ENCODE results near the gene TRIM43.
"Not testable (repeated sequence)": the region's sequence is repeated elsewhere in the genome, so short reads cannot be mapped to it uniquely, and the experiment has no call there.

TRIM43 gene

DNA sequence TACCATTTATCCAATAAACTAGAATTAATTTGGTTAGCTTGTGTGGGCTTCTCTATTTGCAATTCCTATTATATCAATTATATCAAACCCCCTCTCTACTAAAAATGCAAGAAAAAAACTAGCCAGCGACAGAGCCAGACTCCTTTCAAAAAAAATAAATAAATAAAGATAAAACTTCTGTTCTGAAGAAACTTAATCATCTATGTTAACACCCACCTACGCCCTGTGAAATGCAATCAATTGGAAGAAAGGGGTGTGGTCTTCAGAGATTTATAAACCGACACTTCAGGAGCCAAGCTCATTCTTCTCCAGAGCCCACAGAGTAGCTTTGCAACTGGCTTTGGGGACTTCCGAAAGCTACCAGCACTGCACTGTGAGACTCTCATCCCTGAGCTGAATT lies at the start of gene TRIM43:
TRIM43 (plus strand) TSS at position 301 of the 400 bp plus-strand sequence. CDS start 2,023 bp downstream, outside the sequence.
- not testable (repeated sequence) for DNase-seq

DNA sequence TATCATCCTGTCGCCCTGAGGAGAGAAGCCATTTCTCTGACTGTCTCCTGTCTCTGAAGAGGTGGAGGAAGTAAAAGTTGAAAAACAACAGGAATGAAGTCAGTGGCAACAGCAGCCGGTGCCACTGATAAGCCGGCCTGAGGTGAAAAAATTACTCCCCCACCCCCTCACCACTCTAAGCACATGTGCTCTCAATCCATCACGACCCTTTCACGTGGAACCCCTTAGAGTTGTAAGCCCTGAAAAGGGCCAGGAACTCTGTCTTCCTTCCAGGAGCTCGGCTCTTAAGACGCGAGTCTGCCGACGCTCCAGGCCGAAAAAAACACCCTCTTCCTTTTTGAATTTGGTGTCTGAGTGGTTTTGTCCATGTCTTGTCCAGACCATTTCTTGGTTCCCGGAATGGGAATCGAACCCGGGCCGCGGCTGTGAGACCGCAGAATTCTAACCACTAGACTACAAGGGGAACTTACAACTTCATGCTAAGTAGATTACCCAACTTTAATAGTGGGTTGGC lies 40.7 kb upstream of the TRIM43 start:
- no peak for DNase-seq

DNA sequence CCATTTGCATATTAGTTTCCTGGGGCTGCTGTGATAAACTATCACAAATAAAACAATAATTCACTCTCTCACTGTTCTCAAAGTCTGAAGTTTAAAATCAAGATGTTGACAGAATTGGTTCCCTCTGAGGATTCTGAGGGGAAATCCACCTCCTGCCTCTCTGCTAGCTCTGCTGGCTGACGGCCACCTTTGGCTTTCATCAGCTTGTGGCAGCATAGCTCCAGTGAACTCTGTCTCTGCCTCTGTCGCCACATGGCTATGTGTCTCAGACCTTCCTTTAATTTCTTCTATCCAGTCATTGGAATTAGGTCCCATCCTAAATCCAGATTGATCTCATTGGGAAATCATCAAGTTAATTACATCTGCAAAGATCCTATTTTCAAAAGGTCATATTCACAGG lies 38.9 kb upstream of the TRIM43 start:
- DNase-seq, result no peak

DNA sequence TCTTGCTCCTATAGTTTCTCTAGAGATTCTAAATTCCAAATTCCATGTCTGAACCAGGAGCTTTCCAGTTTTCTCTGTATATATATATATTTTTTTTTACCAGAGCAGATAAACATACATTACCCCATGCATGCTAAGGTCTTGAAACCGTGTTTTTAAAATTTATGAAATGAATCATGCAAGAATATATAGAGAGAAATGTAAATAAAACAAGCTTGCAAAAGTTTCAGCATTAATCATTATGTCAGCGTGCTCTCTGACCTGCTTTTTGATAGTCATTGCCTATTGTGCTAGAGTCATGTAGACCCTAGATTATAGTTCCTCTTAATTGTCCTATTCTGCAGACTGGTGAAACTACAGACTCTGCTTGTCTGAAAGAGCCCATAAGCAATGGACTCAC lies 22.6 kb upstream of the TRIM43 start:
- no peak for DNase-seq

DNA sequence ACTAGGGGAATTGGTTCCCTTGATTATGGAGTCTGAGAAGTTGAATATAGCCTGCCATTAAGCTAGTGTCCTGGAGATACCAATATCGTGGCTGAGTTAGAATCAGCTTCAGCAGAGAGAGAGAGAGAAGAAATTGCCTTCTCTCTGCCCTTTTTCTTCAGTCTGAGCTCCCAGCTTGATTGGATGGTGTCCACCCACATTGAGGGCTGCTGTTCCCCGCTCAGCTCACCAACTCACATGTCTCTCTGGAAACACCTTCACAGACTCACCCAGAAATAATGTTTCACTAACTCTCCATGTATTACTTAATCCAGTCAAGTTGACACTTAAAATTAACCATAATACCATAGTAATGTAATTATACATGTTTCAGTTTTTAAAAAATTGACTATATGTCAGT lies 17.9 kb upstream of the TRIM43 start:
- DNase-seq, result no peak

DNA sequence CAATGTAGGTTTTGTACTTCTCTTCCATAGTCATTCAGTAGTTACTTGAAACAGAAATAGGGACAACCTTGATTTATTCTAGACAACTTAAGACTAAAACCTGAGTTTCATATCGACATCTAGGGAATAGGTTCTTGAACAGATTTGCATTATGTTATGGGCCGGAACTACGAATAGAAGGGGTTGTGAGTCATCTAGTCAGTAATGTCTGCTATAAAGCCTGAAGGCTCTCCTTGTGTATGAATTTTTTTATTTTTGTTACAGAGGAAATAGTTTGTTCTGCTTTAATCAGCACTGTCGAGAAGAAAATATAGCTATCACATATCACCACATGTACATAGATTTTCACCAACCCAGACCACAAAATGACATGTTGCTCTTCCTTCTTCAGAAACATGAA lies 17.3 kb upstream of the TRIM43 start:
- no peak for DNase-seq

DNA sequence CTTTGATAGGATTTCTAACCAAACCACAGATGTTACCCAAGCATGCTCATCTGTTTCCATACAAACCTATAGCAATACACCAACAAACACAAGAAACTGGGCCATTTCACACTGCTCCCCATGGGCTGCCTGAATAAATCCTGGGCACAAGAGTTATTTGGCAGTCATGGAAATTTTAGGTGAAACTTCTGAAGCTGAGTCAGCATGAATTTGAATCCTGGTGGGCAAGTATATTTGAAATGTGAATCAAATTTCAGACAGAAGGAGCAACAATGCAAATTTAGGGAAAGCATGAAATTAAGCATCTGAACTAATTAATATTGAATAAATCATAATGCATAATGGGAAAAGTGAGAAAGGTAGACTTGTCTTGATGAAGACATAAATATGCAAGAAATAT lies 15.9 kb upstream of the TRIM43 start:
- DNase-seq, result no peak

DNA sequence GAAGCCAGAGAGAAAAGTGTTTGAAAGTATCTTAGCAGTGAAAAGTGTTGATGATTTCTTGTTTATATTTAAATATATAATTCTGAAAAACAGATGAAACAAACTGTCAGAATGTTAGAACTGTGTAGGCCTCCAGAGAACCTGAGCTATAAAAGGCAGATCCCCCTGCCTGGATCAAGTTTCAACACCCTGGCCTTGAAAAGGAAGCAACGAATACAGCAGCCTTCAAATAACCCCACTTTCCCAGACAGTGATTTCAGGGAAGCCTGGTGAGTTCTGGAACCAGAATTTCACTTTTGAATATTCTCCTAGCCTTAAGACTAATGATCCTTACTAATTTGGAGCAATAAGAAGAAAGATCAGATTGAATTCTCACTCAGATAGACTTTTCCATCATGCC lies 13.3 kb upstream of the TRIM43 start:
- DNase-seq, result no peak

DNA sequence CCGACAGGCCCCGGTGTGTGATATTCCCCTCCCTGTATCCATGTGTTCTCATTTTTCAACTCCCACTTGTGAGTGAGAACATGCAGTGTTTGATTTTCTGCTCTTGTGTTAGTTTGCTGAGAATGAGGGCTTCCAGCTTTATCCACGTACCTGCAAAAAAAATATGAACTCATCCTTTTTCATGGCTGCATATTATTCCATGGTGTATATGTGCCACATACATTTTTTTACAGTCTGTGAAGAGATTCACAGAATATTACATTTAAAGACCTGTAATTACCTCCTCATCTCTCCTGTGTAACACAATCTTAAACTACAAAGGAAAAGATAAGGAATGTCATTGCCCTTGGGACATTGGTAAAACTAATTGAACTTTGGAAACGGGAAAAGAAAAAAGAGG lies 8.3 kb upstream of the TRIM43 start:
- DNase-seq, result not testable (repeated sequence)

DNA sequence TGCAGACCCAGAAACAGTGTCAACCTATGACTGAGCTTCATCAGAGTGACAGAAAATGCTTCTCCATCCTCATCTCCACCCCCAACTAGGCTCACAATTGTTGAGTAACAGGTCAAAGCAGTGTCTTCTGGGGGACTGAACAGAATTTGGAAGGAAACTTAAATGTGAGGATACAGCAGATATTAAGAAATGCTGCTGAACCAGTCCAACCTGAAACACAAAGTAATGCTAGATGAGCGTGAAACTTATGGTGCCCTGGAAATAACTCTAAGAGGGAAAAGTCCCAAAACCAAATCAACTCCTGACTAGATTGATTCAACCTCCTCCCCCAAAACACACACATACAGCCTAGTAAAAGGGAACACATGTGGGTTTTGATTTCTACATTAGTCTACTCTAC lies 7.5 kb upstream of the TRIM43 start:
- not testable (repeated sequence) for DNase-seq

DNA sequence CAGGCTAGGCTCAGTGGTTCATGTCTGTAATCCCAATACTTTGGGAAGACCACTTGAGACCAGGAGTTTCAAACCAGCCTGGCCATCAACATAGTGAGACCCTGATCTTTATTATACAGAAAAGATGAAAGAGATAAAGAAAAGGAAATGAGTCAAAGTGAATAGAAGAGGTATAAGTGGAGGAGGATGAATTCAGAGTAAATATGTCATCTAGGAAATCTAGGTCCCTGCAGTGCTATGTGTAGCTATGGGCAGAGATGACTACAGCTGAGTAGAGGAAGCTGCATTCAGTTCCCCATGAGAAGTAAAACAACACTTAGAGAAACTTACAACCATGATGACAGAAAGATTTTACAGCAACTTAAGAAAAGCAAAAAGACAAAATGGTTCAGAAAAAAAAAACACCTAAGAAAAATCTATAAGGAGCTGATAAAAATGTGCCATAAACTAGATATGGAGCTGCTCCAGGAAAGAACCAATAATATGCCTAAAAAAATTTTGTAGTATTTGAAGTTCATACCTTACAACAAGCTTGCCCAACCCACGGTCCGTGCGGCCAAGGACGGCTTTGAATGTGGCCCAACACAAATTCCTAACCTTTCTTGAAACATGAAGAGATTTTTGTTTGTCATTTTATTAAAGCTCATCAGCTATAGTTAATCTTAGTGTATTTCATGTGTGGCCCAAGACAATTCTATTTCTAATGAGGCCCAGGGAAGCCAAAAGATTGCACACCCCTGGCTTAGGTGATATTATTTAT lies 1.8 kb upstream of the TRIM43 start:
- DNase-seq, result not testable (repeated sequence)

DNA sequence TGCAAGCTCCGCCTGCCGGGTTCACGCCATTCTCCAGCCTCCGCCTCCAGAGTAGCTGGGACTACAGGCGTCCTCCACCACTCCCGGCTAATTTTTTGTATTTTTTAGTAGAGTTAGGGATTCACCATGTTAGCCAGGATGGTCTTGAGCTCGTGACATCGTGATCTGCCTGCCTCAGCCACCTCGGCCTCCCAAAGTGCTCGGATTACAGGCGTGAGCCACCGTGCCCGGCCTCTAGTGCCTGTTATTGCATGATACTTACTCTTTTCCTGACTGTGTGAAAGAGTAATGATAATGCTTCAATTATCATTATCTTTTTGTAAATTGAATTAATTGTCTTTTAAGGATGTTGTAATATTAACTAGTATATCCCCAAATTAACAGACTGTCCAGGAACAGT lies 1.2 kb downstream of the TRIM43 start:
- not testable (repeated sequence) for DNase-seq

DNA sequence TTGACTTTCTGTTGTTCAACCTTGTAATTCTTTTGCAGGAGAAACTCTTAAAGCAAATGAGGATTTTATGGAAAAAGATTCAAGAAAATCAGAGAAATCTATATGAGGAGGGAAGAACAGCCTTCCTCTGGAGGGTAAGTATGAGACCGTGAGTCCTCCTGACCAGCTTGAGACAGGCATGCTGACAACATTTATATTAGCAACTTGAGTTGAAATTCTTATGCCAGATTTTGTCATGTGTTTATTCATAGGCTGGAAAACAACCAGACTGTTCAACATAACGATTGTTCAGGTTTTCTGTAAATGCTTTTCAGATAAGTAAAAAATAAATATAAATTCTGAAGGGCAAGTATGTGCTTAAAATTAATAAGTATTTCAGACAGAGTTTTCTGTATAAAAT lies 3.2 kb downstream of the TRIM43 start:
- not testable (repeated sequence) for DNase-seq

DNA sequence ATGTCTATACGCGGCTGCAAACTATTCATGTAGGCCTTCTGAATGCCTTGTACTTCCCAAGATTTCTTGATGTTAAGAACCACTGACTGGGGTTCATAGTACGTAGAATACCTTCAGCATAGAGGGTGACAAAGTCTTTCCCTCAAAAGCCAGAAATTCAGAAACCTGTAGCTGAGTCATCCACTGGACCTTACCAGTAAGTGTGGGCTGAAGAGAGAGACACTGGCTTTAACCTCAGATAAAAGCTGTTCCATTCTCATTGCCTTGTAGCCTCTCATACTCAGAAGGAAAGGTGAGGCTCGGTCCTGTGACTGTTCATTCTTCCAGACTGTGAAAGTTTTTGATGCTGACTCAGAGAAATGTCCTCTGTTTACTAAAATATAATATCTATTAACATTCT lies 9.5 kb downstream of the TRIM43 start:
- not testable (repeated sequence) for DNase-seq

DNA sequence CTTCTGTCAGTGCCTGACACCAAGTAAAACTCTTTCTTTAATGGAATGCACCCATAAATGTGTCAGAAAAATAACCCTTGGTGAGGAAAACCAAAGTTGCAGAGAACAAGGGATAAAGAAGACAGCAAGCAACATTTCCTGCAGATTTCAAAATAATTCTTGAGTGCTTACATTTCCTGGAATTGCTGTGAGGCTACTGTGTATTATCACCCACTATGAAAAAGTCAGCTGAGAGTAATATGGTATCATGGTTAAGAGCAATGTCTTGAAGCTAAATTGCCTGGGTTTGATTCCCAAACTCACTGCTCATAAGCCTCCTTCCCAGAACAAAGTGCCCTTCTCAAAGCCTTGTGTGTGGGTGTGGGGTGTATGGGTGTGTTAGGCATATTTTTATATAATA lies 10.3 kb downstream of the TRIM43 start:
- not testable (repeated sequence) for DNase-seq

DNA sequence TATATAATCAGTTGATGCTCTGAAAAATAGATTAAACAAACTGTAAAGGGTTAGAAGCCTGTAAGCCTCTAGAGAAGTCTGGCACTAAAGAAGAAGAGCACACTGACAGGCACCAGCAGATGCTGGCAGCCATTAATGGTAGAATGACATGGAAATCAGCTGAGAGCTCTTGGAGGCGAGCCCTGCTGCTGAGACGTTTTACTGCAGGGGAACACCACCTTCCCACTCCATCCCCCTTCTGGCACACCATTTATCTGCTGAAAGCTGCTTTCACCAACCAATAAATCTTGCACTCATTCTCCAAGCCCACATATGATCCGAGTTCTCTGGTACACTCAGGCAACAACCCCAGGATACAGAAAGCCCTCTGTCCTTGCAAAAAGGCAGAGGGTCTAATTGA lies 16.6 kb downstream of the TRIM43 start:
- DNase-seq, result not testable (repeated sequence)

DNA sequence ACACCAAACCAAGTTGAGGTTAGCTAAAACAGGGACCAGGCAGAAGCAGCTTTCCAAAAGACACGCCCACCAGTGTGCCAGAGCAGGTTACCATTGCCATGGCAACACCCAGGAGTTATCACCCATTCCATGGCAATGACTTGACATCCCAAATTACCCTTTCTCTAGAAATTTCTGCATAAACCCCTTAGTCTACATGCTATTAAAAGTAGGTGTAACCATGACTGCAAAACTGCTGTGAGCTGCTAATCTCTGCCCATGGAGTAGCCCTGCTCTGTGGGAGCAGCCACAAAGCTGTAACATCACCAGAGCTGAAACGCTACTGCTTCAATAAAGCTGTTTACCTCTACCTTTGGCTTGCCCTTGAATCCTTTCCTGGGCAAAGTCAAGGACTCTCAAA lies 18.0 kb downstream of the TRIM43 start:
- not testable (repeated sequence) for DNase-seq

DNA sequence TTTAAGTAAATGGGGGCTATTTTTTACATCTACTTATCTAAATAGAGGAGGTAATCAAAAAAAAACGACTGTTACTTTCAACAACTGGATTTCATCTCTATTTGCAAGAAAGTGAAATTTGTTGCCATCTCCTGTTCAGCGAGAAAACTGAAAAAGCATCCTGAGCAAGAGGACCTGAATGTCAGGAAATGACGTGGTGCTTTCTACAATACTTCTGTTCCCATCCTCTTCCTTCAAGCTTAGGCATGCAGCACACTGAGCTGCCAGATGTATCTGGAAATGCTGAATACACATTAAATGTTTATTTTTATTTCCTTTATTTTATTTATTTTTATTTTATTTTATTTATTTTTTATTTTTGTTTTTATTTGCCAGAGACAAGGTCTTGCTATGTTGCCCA lies 21.2 kb downstream of the TRIM43 start:
- DNase-seq, result not testable (repeated sequence)

DNA sequence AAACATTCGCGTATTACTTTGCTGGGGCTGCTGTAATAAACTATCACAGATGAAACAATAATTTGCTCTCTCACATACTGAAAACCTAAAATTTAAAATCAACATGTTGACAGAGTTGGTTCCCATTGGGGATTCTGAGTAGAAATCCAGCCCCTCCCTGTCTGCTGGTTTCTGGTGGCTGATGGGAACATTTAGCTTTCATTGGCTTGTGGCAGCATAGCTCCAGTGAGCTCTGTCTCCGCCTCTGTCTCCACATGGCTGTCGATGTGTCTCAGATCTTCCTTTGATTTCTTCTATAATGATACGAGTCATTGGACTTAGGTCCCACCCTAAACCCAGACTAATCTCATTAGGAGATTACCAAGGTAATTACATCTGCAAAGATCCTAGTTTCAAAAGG lies 30.9 kb downstream of the TRIM43 start:
- DNase-seq, result not testable (repeated sequence)

DNA sequence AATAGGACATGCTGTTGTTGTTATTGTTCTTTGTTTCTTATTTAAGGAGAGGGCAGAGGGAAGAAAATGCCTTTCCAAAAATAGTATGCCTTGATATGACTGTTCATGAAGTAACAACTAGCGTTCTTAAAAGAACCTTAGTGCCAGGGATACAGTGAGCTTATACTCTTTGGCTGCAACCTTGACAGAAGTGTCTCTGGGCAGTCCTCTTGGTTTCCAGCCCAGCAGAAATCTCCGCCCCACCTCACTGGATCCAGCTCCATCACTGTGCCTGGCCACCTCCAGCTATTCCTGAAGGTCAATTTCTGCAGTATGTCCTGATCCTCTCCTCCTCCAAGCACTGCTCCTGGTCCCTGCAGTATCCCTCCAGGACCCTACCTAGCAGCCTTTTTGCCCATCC lies 39.2 kb downstream of the TRIM43 start:
- not testable (repeated sequence) for DNase-seq

DNA sequence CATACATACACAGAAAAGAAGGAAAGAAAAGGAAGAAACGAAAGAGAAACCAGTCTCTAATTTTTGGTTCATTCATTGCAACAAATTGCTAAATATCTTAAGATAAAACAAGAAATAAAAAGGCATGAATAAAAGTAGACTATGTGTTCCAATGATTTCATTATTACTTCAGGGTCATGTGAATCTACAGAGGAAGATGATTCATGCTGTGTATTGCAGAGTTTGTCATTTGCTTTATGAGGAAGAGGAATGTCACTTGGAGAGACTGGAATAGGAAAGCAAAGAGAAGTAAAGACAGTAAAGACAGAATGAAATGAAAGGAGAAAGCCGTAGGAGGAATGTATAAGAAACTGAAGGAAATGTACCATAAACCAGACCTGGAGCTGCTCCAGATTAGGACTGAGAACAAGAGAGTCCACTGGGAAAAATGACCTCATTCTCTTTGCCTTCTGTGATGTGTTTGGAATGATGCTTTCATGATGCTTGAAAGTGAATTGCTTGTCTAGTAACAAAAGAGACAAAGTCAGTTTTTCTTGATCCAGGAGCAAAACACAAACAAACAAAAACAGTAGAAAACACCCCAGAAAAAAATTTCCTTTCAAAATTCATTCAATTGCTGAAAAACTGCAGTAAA lies 41.9 kb downstream of the TRIM43 start:
- DNase-seq, result not testable (repeated sequence)

DNA sequence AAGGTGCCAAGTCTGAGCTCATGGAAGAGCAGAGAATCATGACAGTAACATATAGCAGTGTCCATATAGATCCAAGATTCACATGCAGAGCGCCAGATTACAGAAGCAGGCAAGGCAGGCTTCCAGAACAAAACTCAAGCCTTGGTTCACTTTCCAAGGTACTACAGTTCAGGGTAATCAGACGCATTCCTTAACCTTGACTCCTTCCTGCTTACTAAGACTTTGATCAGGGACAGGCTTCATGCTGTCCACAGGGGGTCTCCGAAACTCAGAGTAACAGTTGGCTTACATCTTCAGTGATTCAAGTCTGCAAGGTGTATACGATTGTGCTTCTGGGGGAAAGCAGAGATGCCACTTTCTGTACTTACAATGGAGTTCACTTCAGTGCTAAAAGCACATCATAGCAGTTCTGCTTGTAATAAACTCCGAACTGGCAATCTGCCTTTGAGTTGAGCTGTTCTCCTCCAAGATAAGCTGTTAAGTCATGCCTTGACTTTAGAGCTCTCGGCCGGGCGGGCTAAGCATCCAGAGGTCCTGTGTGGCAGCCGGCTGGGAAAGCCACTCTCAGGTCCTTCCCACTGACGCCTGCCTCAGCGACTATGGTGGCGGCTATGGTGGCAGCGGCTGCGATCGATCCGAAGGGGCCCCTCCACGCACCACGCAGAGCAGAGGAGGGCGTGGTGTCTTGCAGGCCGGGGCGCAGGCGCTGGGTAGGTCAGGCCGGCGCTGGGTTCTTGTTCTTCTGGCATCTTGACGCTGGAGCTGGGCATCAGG lies 48.9 kb downstream of the TRIM43 start:
- not testable (repeated sequence) for DNase-seq

DNA sequence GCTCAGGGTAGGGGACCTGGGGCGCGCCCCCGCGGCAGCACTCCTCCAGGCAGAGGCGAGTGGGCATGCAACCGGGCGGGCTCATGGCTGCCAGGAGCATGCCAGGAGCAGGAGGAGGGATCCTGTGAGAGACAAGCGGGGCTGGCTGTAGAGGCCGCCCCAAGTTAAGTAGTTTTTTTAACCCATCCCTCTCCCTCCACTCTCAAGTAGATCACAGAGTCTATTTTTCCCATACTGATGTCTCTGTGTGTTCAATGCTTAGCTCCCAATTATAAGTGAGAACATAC lies 49.4 kb downstream of the TRIM43 start:
- DNase-seq, result not testable (repeated sequence)

DNA sequence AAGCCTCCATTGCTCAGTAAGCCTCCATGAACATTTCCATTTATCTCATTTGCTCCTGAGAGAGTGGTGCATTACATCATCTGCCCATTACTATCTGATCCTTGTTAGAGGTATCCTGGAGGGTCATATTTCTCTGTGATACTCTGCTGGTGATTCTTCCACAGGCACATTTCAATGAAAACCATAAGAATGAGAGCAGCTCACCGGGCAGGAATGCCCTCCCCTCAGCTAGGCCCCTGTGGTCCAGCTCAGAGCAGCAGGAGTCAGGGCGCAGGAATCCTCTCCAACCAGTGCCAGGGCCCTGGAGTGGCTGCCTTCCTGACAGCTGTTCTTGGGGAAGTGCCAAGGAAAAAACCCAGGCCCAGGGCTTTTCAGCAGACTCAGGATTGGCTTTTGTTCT lies 50.0 kb downstream of the TRIM43 start:
- DNase-seq, result not testable (repeated sequence)

Measured in NCI-H1048 (cell line).